ENCODE measurements around the gene SPR.

The SPR gene

GRCh38 chr2:72915320-72915906 lies 28.2 kb downstream of the SPR start:
- no peak for DNase-seq (ENCODE audit: low read depth in 1 of 2, low spot score in 1 of 2)

DNA sequence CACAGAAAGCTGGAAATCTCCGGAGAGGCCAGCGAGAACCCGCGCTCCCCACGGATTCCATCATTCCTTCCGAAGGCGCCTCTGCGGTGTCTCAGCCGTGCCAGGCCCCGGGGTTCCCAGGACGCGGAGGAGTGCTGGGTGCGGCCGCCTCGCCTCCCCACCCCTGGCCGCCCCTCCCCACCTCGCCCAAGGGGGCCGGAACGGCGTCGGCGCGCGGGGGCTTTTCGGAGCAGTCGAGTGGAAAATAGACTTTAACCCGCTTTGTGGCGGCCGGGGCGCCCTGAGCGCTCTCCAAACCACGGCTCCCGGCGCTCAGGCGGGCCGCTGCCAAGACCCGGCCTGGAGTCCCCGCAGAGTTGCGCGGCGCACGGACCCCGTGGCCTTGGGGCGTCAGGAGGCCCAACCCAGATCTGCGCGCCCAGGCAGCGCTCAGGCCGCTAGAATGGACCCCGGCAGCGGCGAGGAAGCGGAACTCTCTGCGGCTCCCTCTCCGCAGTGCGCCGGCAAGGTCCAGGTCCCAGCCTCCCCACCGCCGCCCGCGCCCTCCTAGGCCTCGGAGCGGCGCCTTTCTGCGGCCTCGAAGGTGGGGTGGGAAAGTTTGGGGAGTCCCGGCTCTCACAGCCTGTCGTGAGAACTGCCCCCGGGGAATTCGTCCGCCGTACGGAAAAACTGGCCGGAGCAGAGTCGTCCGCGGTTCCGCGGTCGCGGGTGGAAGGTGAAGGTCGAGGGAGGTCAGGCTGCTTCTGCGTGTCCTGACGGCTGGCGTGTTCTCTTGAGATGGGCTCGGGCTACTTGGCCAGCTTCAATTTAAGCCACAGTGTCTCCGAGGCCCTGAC lies 28.9 kb downstream of the SPR start:
- DNase-seq (ENCODE audit: low read depth in 1 of 2, low spot score in 1 of 2) = no peak

DNA sequence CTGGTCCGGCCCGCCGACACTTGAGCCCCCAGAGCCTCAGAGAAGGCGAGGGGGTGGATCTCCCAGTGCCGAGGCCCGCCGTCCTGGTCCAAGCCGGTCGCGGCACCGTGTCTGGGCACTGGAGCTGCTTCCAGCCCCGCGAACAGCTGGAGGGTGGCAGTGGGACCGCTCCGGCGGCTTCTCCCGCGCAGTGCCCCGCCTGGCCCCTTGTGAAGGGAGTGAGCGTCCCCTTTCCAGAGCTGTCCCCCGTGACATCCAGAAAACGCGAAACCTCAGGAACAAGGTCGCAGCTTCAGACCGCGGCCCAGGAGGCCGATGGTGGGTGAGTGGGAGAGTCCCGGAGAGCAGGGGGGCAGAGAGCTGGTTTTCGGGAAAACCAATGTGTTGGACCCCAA lies 29.5 kb downstream of the SPR start:
- no peak for DNase-seq (ENCODE audit: low read depth in 1 of 2, low spot score in 1 of 2)

GRCh38 chr2:72917138-72917876 lies 30.1 kb downstream of the SPR start, which contains the start of gene EMX1:
Gene EMX1 (plus strand): TSS chr2:72917519. CDS start chr2:72917853, 334 bp downstream.
- peak in 1 of 2 donors; percentile 25 for DNase-seq (ENCODE audit: low read depth in 1 of 2, low spot score in 1 of 2)

- no peak for DNase-seq (ENCODE audit: low read depth in 1 of 2, low spot score in 1 of 2)
Measured at GRCh38 chr2:72917877-72918553, 30.8 kb downstream of the SPR start.

- DNase-seq (ENCODE audit: low read depth in 1 of 2, low spot score in 1 of 2) = no peak
Measured at GRCh38 chr2:72919414-72920317, 32.5 kb downstream of the SPR start.

GRCh38 chr2:72920318-72921087 lies 33.3 kb downstream of the SPR start:
- no peak for DNase-seq (ENCODE audit: low read depth in 1 of 2, low spot score in 1 of 2)

- DNase-seq (ENCODE audit: low read depth in 1 of 2, low spot score in 1 of 2) = no peak
Measured at GRCh38 chr2:72921088-72921851, 34.1 kb downstream of the SPR start.

- no peak for DNase-seq (ENCODE audit: low read depth in 1 of 2, low spot score in 1 of 2)
Measured at GRCh38 chr2:72921853-72922252, 34.6 kb downstream of the SPR start.

GRCh38 chr2:72923833-72924352 lies 36.7 kb downstream of the SPR start:
- DNase-seq (ENCODE audit: low read depth in 1 of 2, low spot score in 1 of 2) = no peak

DNA sequence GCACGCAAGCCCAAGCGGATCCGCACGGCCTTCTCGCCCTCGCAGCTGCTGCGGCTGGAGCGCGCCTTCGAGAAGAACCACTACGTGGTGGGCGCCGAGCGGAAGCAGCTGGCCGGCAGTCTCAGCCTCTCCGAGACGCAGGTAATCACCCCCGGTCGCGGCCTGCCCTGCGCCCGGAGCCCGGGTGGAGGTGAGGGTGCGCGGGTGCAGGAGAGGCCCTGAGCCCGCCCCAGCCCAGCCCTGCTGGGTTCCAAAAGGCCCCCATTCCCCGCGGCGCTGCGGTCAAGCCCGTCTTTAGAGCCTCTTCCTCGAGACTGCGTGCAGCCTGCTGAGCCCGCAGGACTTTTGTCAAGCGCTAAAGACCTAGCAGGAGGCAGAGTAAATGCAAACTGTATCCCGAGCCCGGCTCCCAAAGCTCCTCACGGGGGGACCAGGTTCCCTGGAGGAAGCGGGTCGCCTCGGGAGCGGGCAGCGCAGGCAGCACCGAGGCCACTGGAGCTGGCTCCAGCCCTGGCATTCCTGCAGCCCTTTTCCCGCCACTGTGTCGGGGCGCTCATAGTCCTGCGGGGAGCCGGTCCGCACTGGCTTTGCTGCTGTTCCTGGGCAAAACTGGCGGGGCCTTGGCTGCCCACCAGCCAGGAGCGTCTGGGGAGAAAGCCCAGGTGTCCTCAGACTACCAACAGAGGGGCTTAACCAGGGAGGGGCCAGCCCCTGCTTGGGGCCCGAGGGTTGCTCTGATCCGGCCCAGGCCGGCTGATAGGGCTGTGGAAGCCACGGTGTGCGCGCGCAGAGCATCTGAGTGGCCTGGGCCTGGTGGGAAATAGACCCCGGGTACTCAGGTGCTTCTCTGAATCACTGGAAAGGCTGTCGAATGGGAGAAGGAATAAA lies 37.4 kb downstream of the SPR start:
- no peak for DNase-seq (ENCODE audit: low read depth in 1 of 2, low spot score in 1 of 2)

GRCh38 chr2:72925328-72925943 lies 38.2 kb downstream of the SPR start:
- no peak for DNase-seq (ENCODE audit: low read depth in 1 of 2, low spot score in 1 of 2)

GRCh38 chr2:72926368-72926767 lies 39.2 kb downstream of the SPR start:
- no peak for DNase-seq (ENCODE audit: low read depth in 1 of 2, low spot score in 1 of 2)

DNA sequence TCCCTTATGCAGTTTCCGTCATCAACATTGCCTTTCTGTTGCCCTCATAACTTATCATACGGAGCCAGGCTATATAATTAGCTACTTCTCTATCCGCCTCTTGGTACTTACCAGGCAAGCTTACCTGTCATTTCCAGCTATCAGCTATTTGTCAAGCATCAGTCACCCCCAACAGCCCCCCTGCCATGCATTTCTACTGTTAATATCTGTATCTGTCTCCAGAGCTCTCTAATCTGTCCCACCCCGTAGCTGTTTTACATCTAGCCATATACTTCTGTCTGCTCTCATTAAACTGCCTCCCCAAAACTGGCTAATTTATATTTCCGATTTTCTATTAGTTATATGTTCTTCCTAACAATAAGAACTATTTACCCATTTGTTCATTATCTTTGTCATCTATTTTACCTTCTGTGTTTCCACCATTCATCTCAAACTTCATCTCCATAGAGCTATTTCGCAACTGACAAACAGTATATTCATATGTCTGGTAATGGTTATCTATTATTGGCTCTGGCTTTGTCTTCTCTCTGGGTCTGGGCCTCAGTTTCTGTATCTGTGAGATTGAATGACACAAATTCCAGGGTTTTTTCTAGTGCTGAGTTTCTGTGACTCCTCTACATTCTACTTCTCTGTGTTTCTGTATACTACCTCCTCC lies 39.7 kb downstream of the SPR start:
- DNase-seq (ENCODE audit: low read depth in 1 of 2, low spot score in 1 of 2) = no peak

DNA sequence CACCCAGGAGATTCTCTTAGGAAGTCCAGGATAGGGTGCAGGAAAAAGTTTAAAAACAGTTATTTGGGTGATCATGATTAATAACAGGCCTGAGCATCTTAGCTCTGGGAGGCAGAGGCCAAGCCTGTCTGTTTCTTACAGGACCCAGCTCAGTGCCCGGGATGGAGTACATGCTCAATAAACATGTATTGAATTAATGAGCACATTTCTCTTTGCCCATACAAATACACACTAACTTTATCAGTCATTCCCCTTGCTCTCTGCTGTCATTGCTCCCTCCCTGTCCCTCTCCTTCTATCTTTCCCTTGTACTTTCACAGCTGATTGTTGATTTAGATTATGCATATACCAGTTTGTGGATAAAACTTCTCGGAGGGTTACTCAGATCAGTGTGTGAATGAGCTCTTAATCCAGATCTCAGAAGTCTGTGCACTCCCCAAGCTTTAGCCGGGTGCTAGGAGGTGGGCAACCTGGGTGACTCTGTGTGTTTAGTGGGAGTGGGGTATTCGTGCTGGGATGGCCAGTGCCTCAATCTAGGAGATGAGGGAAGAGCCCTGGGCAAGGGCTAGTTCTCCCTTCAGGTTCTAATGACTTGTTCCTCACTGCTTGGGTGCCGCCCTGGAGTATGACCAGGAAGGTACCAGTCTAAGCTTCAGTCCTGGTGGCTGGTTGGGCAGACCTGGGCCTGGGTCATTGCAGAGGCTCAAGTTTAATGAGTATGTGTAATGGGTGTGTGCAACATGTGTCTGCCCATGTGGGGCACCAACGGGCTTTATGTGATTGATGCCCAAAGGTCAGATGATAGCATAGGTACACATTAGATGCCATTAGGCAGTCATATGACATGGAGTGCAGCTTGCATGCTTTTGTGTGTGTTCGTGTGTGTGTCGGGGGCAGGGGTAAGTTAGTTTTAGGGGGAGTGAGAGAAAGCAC lies 40.7 kb downstream of the SPR start:
- no peak for DNase-seq (ENCODE audit: low read depth in 1 of 2, low spot score in 1 of 2)

GRCh38 chr2:72929010-72929409 lies 41.8 kb downstream of the SPR start:
- DNase-seq (ENCODE audit: low read depth in 1 of 2, low spot score in 1 of 2) = no peak
